ENCODE results near the gene RFX4.

Gene RFX4

DNA sequence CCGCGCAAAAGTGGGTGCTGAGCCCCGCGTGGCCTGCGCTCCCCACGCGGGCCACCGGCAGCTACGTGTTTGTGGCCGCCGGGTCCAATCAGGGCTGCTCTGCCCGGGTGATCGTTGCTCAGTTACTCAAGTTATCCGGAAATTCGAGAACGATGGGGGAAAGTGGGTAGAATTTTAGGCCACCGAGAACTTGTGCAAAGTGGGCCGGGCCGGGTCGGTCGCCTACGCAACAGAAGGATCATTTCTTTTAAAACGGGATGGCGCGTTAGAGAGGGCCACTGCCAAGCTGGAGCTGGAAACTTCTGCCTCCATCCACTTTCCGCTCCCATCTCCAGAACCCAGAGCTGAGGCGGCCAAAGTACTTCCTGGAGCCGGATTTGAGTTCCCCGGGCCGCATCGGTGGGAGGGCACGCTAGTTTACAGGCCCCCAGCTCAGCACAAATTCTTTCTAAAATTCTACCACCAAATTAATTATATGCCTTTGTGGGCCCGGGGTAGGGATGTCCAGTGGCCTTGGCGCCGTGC is 3.5 kb downstream of the RFX4 start:
- peak overlapping the region in 2 of 10 experiments; percentile 18; a peak in 1 of 20 replicates for H3K4me3 ChIP-seq
- H3K9ac ChIP-seq = no peak overlapping the region
- peaks cover 33 to 60% (median 49%) of the 10 kb centered on the region in 11 experiments for H3K9me3 ChIP-seq (replicated peaks in 1 of 11)
- TF ChIP-seq Cebpa-rat (IDR thresholded peaks at IDR 0.05) = no peak
- H3K4me1 ChIP-seq = peaks cover 5 to 14% (median 7%) of the 10 kb centered on the region in 10 experiments; a peak in 13 of 20 replicates
- H3K27me3 ChIP-seq = peaks cover 85 to 99% (median 95%) of the 10 kb centered on the region in 11 experiments
- H3K27ac ChIP-seq = no peak overlapping the region
- no peaks in the 10 kb centered on the region for H3K36me3 ChIP-seq
- H4K20me1 ChIP-seq = peaks cover 0 to 43% (median 15%) of the 10 kb centered on the region in 11 experiments; a peak in 15 of 22 replicates
- H3K4me2 ChIP-seq = no peak overlapping the region

DNA sequence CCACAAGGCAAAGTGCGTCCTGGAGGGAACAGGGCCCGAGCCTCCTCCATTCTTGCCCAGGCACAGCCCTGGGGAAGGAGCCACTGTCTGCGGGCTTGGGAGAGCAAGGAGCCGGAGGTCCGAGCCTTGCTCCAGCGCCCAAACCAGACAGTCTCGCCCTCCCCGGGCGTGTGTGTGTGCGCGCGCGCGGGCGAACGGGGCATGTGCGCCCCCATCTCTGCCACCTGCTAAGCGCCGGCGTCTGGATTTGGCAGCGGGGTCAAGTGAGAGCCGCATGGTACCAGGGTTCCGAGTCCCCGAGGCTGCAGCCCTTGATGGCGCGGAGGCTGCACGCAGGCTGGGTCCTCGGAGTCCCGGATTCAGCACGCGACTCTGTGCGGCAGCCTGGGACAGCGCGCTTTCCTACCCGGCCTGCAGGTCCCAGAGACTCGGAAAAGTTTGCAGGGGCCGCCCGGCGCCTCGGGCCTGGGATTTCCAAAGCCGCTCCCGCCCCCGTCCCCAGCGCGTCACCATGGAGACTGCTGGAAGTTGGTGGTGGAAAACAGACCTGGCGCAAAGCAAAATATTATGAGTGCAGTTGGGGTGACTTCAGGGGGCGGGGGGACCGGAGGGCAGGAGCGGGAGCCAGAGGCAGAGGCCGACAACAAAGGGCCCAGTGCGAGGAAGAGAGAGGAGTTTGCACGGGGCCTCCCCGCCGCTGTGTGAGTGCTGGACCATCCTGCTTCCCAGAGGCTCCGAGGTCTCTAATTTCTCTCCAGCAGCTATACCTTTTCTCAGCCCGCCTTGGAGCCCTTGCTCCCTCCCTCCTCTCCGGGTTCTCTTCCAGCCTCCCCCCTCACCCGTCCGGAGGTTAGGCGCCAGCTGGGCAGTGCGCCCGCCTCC is 4.2 kb downstream of the RFX4 start:
- H3K27ac ChIP-seq = no peak overlapping the region
- no peak overlapping the region for H3K9ac ChIP-seq
- H3K4me2 ChIP-seq = no peak overlapping the region
- peaks cover 33 to 60% (median 49%) of the 10 kb centered on the region in 11 experiments for H3K9me3 ChIP-seq (replicated peaks in 1 of 11)
- H4K20me1 ChIP-seq = peaks cover 0 to 43% (median 15%) of the 10 kb centered on the region in 11 experiments; a peak in 15 of 22 replicates
- peak overlapping the region in 1 of 10 experiments; percentile 18; a peak in 1 of 20 replicates for H3K4me3 ChIP-seq
- H3K27me3 ChIP-seq = peaks cover 79 to 97% (median 88%) of the 10 kb centered on the region in 11 experiments
- TF ChIP-seq Cebpa-rat (IDR thresholded peaks at IDR 0.05) = no peak
- peaks cover 5 to 14% (median 7%) of the 10 kb centered on the region in 10 experiments; a peak in 13 of 20 replicates for H3K4me1 ChIP-seq
- no peaks in the 10 kb centered on the region for H3K36me3 ChIP-seq

DNA sequence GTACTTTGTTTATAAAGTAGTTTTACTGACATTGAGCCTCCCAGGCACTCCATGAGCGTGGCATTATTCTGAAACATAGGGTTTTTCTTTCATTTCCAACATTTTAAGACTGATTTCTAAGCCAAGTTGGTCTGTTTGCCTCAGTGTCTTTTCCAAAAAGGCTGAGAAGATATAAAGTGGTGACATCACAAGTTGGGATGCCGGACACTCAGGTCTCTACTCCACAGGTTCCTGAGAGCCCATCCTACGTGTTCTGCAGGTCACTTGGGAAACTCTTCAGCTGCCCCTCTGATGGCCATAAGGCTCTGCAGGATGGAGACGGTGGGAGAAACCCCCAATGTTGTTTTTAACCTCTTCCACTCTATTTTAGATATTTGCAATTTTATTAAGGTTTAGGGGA is 6.0 kb downstream of the RFX4 start:
- peaks cover 74 to 92% (median 82%) of the 10 kb centered on the region in 11 experiments for H3K27me3 ChIP-seq
- H3K4me2 ChIP-seq = no peak overlapping the region
- TF ChIP-seq Cebpa-rat (IDR thresholded peaks at IDR 0.05) = no peak
- peaks cover 0 to 38% (median 11%) of the 10 kb centered on the region in 11 experiments; a peak in 15 of 22 replicates for H4K20me1 ChIP-seq
- H3K27ac ChIP-seq = no peak overlapping the region
- no peak overlapping the region for H3K9ac ChIP-seq
- H3K36me3 ChIP-seq = no peaks in the 10 kb centered on the region
- H3K9me3 ChIP-seq (replicated peaks in 1 of 11) = peaks cover 33 to 49% (median 39%) of the 10 kb centered on the region in 11 experiments
- H3K4me3 ChIP-seq = no peak overlapping the region
- H3K4me1 ChIP-seq = peaks cover 3 to 10% (median 6%) of the 10 kb centered on the region in 10 experiments; a peak in 16 of 20 replicates

DNA sequence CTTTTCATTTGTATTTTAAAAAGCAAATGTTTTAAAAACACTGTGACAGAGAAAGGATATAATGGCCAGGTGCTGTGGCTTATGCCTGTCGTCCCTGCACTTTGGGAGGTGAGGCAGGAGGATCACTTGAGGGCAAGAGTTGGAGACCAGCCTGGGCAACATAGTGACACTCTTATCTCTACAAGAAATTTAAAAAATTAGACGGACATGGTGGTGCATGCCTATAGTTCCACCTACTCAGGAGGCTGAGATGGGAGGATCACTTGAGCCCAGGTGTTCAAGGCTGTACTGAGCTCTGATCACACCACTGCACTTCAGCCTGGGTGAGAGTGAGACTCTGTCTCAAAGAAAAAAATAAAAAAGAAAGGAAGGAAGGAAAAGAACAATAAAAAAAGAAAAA is 7.8 kb downstream of the RFX4 start:
- Histone ChIP-seq H3K27ac (no peak overlapping the region), H3K4me3 (no peak overlapping the region), H3K9ac (no peak overlapping the region), H4K20me1 (peaks cover 0 to 20% (median 5%) of the 10 kb centered on the region in 11 experiments; a peak in 10 of 22 replicates), H3K9me3 (replicated peaks in 1 of 11) (peaks cover 20 to 31% (median 21%) of the 10 kb centered on the region in 11 experiments), H3K27me3 (peaks cover 74 to 92% (median 80%) of the 10 kb centered on the region in 11 experiments), H3K4me2 (no peak overlapping the region), H3K4me1 (peaks cover 5 to 16% (median 10%) of the 10 kb centered on the region in 10 experiments), H3K36me3 (no peaks in the 10 kb centered on the region)
- no peak for TF ChIP-seq Cebpa-rat (IDR thresholded peaks at IDR 0.05)

DNA sequence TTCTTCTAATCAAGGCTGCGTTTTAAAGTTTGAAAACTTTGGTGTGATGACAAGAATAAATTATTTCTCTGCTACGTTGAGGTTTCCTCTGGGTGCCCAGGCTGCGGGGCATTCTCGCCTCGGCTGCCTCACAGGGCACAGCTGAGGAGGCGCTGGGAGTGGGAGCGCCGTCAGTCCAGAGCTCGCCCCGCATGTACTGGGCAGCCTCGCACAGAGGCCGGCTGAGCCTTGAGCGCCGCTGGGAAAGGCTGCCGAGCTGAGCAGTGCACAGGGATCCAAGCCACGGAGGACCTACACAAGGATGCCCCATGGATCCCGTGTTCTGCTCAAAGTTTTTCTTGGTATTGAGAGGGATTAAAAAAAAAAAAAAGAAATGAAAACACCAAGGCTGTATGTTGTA is 11.6 kb downstream of the RFX4 start:
- Histone ChIP-seq H3K9ac (0 out of 22 replicates have a peak overlapping the region, but pooled peaks of 3 of the 11 experiments have one; percentile 8 to 17 (median 15)), H3K4me2 (peak overlapping the region; percentile 41 to 76 (median 62)), H3K4me3 (no peak overlapping the region), H3K27ac (no peak overlapping the region), H3K4me1 (peaks cover 5 to 16% (median 10%) of the 10 kb centered on the region in 10 experiments), H4K20me1 (no peaks in the 10 kb centered on the region), H3K27me3 (peaks cover 38 to 57% (median 42%) of the 10 kb centered on the region in 11 experiments), H3K36me3 (no peaks in the 10 kb centered on the region), H3K9me3 (replicated peaks in 1 of 11) (no peaks in the 10 kb centered on the region)
- no peak for TF ChIP-seq Cebpa-rat (IDR thresholded peaks at IDR 0.05)

DNA sequence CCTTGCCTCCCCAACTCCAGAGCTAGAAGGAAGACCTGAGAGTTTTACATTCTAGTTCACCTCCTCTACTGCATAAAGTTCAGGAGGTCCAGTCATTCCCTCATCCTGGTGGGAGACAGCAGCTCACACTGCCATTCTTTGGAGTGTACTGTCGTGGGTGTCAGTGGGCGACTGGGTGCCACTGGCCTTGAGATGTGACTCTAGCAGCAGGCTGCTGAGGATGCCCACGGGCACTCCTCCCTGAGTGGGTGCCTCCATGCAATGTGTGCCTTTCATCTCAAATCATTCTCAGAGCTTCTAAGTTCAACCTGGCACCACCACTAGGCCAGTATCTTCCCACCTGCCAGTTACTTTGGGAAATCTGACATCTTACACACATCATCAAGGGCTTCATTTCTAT is 12.5 kb downstream of the RFX4 start:
- Histone ChIP-seq H3K9ac (no peak overlapping the region), H4K20me1 (no peaks in the 10 kb centered on the region), H3K4me1 (peaks cover 5 to 16% (median 10%) of the 10 kb centered on the region in 10 experiments), H3K27ac (no peak overlapping the region), H3K9me3 (replicated peaks in 1 of 11) (no peaks in the 10 kb centered on the region), H3K4me2 (0 out of 22 replicates have a peak overlapping the region, but pooled peaks of 1 of the 11 experiments have one; percentile 71), H3K4me3 (no peak overlapping the region), H3K36me3 (no peaks in the 10 kb centered on the region), H3K27me3 (peaks cover 30 to 49% (median 35%) of the 10 kb centered on the region in 11 experiments)
- TF ChIP-seq Cebpa-rat (IDR thresholded peaks at IDR 0.05) = no peak

DNA sequence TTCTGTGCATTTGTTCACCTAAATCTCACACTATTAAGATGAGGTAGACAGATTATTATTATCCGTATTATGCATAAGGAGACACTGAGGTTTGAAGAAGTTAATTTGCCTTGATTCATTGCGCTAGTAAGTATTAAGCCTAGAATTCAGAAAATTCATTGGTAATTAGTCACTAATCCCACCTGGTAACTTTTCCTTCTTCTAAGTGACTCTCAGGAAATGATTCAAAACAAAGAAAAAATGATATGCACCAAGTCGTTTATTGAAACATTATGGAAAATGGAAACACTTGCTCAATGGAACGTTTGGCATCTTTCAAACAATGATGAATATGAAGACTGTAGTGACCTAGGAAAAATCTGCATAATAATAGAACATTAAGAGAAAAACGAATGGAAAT is 15.2 kb downstream of the RFX4 start:
- no peaks in the 10 kb centered on the region for H3K36me3 ChIP-seq
- no peaks in the 10 kb centered on the region for H3K9me3 ChIP-seq (replicated peaks in 1 of 11)
- H4K20me1 ChIP-seq = no peaks in the 10 kb centered on the region
- no peak overlapping the region for H3K4me2 ChIP-seq
- H3K27ac ChIP-seq = no peak overlapping the region
- H3K27me3 ChIP-seq = peaks cover 21 to 31% (median 25%) of the 10 kb centered on the region in 11 experiments
- TF ChIP-seq Cebpa-rat (IDR thresholded peaks at IDR 0.05) = no peak
- H3K4me1 ChIP-seq = peaks cover 5 to 16% (median 11%) of the 10 kb centered on the region in 10 experiments
- H3K4me3 ChIP-seq = no peak overlapping the region
- no peak overlapping the region for H3K9ac ChIP-seq

DNA sequence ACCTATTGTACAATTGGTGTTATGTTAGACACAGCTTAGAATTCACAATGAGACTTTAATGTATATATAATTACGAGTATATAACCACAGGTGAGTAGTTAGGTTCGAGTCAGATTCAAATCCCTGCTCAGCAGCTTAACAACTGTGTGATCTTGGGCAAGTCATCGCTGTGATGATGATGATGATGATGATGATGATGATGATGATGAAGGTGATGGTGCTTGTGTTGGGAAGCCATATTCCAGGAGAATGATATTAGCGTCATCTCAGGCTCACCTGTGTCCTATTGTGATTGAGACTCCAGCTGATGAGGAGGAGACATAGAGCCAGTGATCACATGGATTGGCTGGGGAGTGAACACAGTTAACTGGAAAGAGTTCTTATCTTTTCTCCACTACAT is 16.5 kb downstream of the RFX4 start:
- Histone ChIP-seq H3K27me3 (peaks cover 11 to 18% (median 13%) of the 10 kb centered on the region in 11 experiments), H4K20me1 (no peaks in the 10 kb centered on the region)

DNA sequence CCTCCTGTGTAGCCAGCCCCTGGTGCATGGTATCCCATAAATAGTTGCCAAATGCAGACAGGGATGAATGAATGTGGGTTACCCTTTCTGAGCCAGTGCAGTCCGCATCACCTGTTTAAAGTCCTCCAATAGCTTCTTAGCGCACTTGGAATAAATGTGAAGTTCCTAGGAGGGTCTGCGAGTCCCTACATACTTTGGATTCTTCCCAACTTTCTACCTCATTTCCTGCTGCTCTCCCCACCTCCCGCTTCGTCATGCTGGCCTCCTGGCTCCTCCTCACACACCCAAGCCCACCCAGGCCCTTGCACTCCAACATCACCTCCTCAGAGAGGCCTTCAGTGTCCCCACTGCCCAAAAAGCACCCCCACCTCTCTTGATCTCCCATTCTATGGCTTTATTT is 17.7 kb downstream of the RFX4 start:
- Histone ChIP-seq H3K4me3 (no peak overlapping the region), H3K9ac (no peak overlapping the region), H3K27me3 (peaks cover 0 to 6% (median under 1%) of the 10 kb centered on the region in 11 experiments; a peak in 10 of 22 replicates), H3K9me3 (replicated peaks in 1 of 11) (no peaks in the 10 kb centered on the region), H3K36me3 (no peaks in the 10 kb centered on the region), H3K4me2 (no peak overlapping the region), H3K27ac (no peak overlapping the region), H4K20me1 (no peaks in the 10 kb centered on the region), H3K4me1 (peaks cover 0 to 6% (median 0%) of the 10 kb centered on the region in 10 experiments; a peak in 1 of 20 replicates)
- no peak for TF ChIP-seq Cebpa-rat (IDR thresholded peaks at IDR 0.05)

More for the DNA sequence above, 16.5 kb downstream of the RFX4 start:
- Histone ChIP-seq H3K9me3 (replicated peaks in 1 of 11) (no peaks in the 10 kb centered on the region), H3K4me1 (peaks cover 3 to 10% (median 5%) of the 10 kb centered on the region in 10 experiments), H3K27ac (no peak overlapping the region), H3K9ac (no peak overlapping the region), H3K4me2 (no peak overlapping the region), H3K36me3 (no peaks in the 10 kb centered on the region), H3K4me3 (no peak overlapping the region)
- no peak for TF ChIP-seq Cebpa-rat (IDR thresholded peaks at IDR 0.05)
